CD4-positive, alpha-beta T cell (primary cell): ENCODE data around the gene COMMD3. TPM values are rescaled to one million over a fixed set of nuclear protein-coding genes. Genes with fewer than 3 reads are reported as not detected.

Experiments used
- ATAC-seq: fragments of 200-7000 bp; cut with Tn5 transposase; one replicate; pipeline ENCODE4 v1.10.0; 2022; ENCODE audit warnings: mild to moderate bottlenecking; ENCODE audit not compliant: poor library complexity
- CTCF ChIA-PET: fragments of 350-600 bp; sonication (Branson Sonifier 250); formaldehyde crosslinking; loops from one replicate; lab custom pipeline; 2021; ENCODE audit warnings: antibody characterized with exemption, inconsistent platforms; lab: Charles Lee
- POLR2A ChIA-PET: fragments of 350-600 bp; sonication (Branson Sonifier 250); formaldehyde crosslinking; loops from one replicate; lab custom pipeline; 2021; ENCODE audit warnings: antibody characterized with exemption, inconsistent platforms; lab: Charles Lee
- DNase-seq, 14 experiments: peaks; one replicate each; pipeline ENCODE4 v3.0.0-alpha.2; 2013 to 2020; ENCODE audit warnings: mixed read lengths in 2 of 14
- H3K27ac ChIP-seq, 2 donors: one replicate each; pipeline versions ENCODE4 v1.5.1 to v1.7.0; 2013; ENCODE audit warnings: low read length in 2 of 2, low read depth in 1 of 2, mild to moderate bottlenecking in 1 of 2
- H3K27me3 ChIP-seq, 2 experiments: 1 replicate in 1 of 2; 2 replicates in 1 of 2; pipeline versions ENCODE4 v1.6.1 to v1.7.0; 2013; ENCODE audit warnings: low read length in 2 of 2, control low read depth in 1 of 2, mild to moderate bottlenecking in 1 of 2, moderate library complexity in 1 of 2; ENCODE audit not compliant: insufficient read depth in 2 of 2, control insufficient read depth in 1 of 2
- H3K36me3 ChIP-seq: one replicate; pipeline ENCODE4 v1.6.1; 2013; ENCODE audit warnings: low read length, control low read depth; ENCODE audit not compliant: insufficient read depth
- H3K4me1 ChIP-seq: one replicate; pipeline ENCODE4 v1.6.1; 2013; ENCODE audit warnings: low read length, control low read depth; ENCODE audit not compliant: insufficient read depth
- H3K4me3 ChIP-seq: one replicate; pipeline ENCODE4 v1.5.1; 2013; ENCODE audit warnings: mild to moderate bottlenecking, low read length, moderate library complexity
- H3K9me3 ChIP-seq, 2 experiments: 1 replicate in 1 of 2; 2 replicates in 1 of 2; pipeline versions ENCODE4 v1.6.1 to v1.7.0; 2013; ENCODE audit warnings: low read length in 2 of 2, mild to moderate bottlenecking in 2 of 2, control low read depth in 1 of 2, moderate library complexity in 1 of 2; ENCODE audit not compliant: control insufficient read depth in 1 of 2, insufficient read depth in 1 of 2
- H3K27ac Mint-ChIP-seq: one replicate; pipeline ENCODE4 v1.8.0; 2020; ENCODE audit warnings: mixed read lengths
- H3K27me3 Mint-ChIP-seq: one replicate; pipeline ENCODE4 v1.8.0; 2021; ENCODE audit warnings: mixed read lengths
- H3K36me3 Mint-ChIP-seq: one replicate; pipeline ENCODE4 v1.8.0; 2021; ENCODE audit warnings: low read depth, mixed read lengths
- H3K4me1 Mint-ChIP-seq: one replicate; pipeline ENCODE4 v1.8.0; 2021; ENCODE audit warnings: low read depth, mixed read lengths
- H3K4me3 Mint-ChIP-seq: one replicate; pipeline ENCODE4 v1.8.0; 2020; ENCODE audit warnings: mild to moderate bottlenecking, mixed read lengths
- H3K9me3 Mint-ChIP-seq: one replicate; pipeline ENCODE4 v1.8.0; 2020; ENCODE audit warnings: mixed read lengths
- intact Hi-C, 2 experiments: fragments of 100-400 bp; cut with DNase I in 1 of 2; cut with micrococcal nuclease in 1 of 2; formaldehyde crosslinking; loops; one replicate each; pipeline versions ENCODE4 v1.15.1 to v1.9.0; 2023 to 2025; cut with DNase I, micrococcal nuclease
- total RNA-seq, 174 experiments: library from RNA in 2 of 174; stranded (reverse) in 2 of 174; gene quantifications; one replicate each; pipeline ENCODE4 v1.2.3 and lab custom pipeline; 2021 to 2026
- TF ChIP-seq, protein P1 (sequence below): fragments of 200-600 bp; IDR thresholded peaks from one replicate; pipeline ENCODE4 v1.8.0; 2022; ENCODE audit warnings: antibody characterized with exemption, mild to moderate bottlenecking

COMMD3 gene
- total RNA-seq, 2 experiments from 2014 or later, result 43.2 to 51.0 TPM

DNA sequence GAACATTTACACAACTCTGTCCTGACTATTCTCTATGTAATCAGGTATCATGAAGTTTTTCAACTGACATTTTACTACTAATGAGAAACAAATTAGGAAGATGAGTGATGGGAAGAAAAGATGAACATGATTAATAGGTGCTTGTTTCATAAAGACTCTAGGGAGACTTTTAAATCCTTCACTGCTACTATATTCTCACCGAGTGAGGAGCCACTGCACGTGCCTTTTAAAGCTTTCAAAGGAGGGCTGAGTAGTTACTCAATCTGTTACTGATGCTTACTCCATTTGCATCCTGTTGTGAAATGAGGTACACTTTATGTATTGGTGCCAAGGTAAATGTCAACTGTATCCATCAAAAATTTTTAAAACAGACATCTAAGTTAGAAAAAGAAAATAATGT lies 1.3 kb upstream of the COMMD3 start:
- no peak for ATAC-seq
- Mint-ChIP-seq H3K9me3 (no peaks in the 10 kb centered on the region), H3K27ac (peak overlapping the region; percentile 90), H3K27me3 (peaks cover 21% of the 10 kb centered on the region), H3K4me3 (peak overlapping the region; percentile 95), H3K36me3 (peaks cover 13% of the 10 kb centered on the region), H3K4me1 (peaks cover 37% of the 10 kb centered on the region)
- ChIA-PET POLR2A (interaction anchor here (1.5 to 3.8 kb wide), 7 partner anchors 11 to 311 kb away, joined by 4 to 94 read pairs (median 26); partner anchors contain the start of gene DNAJC1), CTCF (no interaction called here)
- H3K27me3 ChIP-seq, result peaks cover 0 to 2% of the 10 kb centered on the region in 2 experiments
- DNase-seq, result no peak
- TF ChIP-seq, protein P1, sequence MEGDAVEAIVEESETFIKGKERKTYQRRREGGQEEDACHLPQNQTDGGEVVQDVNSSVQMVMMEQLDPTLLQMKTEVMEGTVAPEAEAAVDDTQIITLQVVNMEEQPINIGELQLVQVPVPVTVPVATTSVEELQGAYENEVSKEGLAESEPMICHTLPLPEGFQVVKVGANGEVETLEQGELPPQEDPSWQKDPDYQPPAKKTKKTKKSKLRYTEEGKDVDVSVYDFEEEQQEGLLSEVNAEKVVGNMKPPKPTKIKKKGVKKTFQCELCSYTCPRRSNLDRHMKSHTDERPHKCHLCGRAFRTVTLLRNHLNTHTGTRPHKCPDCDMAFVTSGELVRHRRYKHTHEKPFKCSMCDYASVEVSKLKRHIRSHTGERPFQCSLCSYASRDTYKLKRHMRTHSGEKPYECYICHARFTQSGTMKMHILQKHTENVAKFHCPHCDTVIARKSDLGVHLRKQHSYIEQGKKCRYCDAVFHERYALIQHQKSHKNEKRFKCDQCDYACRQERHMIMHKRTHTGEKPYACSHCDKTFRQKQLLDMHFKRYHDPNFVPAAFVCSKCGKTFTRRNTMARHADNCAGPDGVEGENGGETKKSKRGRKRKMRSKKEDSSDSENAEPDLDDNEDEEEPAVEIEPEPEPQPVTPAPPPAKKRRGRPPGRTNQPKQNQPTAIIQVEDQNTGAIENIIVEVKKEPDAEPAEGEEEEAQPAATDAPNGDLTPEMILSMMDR, result no peak
- H3K36me3 ChIP-seq, result no peaks in the 10 kb centered on the region
- no peaks in the 10 kb centered on the region for H3K9me3 ChIP-seq
- H3K27ac ChIP-seq, result no peak overlapping the region
- H3K4me1 ChIP-seq, result peaks cover 15% of the 10 kb centered on the region
- intact Hi-C loops, result loop anchor here (2.0 to 5.0 kb wide), 6 partner anchors 53 to 788 kb away; partner anchors contain the start of gene SKIDA1 (in 1 of the 2)
- no peak overlapping the region for H3K4me3 ChIP-seq

DNA sequence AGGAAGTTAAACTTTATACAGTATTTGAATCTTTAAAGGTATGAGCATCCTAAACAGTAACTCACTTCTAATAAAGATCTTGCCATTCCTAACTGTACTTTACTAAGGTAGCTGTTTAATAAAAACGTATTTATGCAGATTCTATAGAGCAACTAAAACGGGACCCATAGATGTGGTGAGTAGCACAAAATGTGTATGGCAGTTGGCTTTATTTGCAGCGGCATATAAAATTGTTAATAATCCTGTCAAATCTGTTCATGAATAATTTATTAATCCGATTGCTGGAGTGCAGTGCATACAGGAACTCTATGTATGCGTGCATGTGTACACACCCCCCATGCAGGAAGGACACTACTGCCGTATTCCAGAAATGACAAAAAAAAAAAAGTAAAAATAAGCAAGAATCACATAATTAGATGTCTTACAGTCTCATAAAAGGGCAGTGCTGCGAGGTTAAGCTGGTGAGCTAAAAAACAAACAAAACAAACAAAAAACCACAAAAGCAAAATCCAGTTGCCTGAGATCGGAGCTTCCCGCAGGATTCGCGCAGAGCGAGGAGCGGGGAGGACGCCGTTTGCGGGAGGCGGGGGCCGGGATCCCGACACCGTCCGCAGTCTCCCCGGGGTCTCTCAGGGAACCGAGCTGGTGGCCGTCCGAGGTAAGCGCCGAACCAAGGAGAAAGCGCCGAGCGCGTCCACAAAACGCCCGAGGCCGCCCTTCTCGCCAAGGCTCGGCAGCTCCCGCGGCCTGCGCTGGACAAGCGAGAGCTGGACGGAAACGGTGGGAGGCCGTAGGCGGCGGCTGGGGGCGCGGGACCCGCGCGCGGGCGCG lies 518 bp upstream of the COMMD3 start:
- TF ChIP-seq, protein P1, result no peak
- H3K9me3 Mint-ChIP-seq, result no peaks in the 10 kb centered on the region
- peaks cover 17% of the 10 kb centered on the region for H3K4me1 ChIP-seq
- POLR2A ChIA-PET, result interaction anchor here (0.6 to 3.8 kb wide), 25 partner anchors 10 to 929 kb away, joined by 3 to 94 read pairs (median 4); partner anchors contain the start of genes DNAJC1, SKIDA1 and SPAG6
- peak overlapping the region; percentile 55 to 61 for H3K27ac ChIP-seq
- peaks cover 0 to 5% of the 10 kb centered on the region in 2 experiments for H3K27me3 ChIP-seq
- CTCF ChIA-PET, result interaction anchor here (0.8 to 1.1 kb wide), 3 partner anchors 62 to 87 kb away, joined by 3 read pairs; no protein-coding TSS in a partner anchor
- intact Hi-C loops, result loop anchor here (1.0 to 5.0 kb wide), 6 partner anchors 25 to 788 kb away; partner anchors contain the start of gene SKIDA1 (in 1 of the 2)
- H3K36me3 Mint-ChIP-seq, result peaks cover 18% of the 10 kb centered on the region
- H3K27me3 Mint-ChIP-seq, result peaks cover 26% of the 10 kb centered on the region
- H3K4me3 ChIP-seq, result peak overlapping the region; percentile 82
- no peaks in the 10 kb centered on the region for H3K9me3 ChIP-seq
- ATAC-seq (peak; percentile 7), DNase-seq (peak in 1 of 14 experiments; percentile 25)
- H3K27ac Mint-ChIP-seq, result peak overlapping the region; percentile 90
- H3K36me3 ChIP-seq, result no peaks in the 10 kb centered on the region
- H3K4me1 Mint-ChIP-seq, result peaks cover 42% of the 10 kb centered on the region
- H3K4me3 Mint-ChIP-seq, result peak overlapping the region; percentile 95

DNA sequence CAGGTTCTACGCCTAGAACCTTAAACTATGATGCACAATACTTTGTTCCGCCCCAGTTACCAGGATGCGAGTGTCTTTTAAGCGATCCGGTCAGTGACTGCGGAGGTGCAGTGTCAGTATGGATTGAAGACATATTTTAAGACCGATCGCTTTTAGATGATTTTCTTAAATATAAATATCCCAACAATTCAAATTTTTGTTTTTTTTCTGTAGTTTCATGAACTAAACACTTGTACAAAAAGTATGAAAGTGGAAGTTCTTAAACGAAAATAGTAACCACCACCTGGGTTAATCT lies 835 bp downstream of the COMMD3 start:
- ChIA-PET CTCF (no interaction called here), POLR2A (interaction anchor here (0.7 to 3.8 kb wide), 12 partner anchors 9 to 821 kb away, joined by 3 to 94 read pairs (median 11); partner anchors contain the start of gene DNAJC1)
- Histone ChIP-seq H3K9me3 (peaks cover 0 to 2% of the 10 kb centered on the region in 2 experiments), H3K4me3 (peak overlapping the region; percentile 82), H3K27ac (peak overlapping the region; percentile 71 to 74), H3K4me1 (peaks cover 18% of the 10 kb centered on the region), H3K36me3 (no peaks in the 10 kb centered on the region), H3K27me3 (peaks cover under 1 to 7% of the 10 kb centered on the region in 2 experiments)
- Mint-ChIP-seq H3K27ac (peak overlapping the region; percentile 90), H3K4me3 (peak overlapping the region; percentile 91), H3K9me3 (no peaks in the 10 kb centered on the region), H3K36me3 (peaks cover 23% of the 10 kb centered on the region), H3K27me3 (peaks cover 27% of the 10 kb centered on the region), H3K4me1 (peaks cover 43% of the 10 kb centered on the region)
- TF ChIP-seq, protein P1, result no peak
- intact Hi-C loops, result loop anchor here (2.0 to 5.0 kb wide), 4 partner anchors 24 to 790 kb away; partner anchors contain the start of gene SKIDA1 (in 1 of the 2)
- DNase-seq, result peak in 2 of 14 experiments; percentile 33 to 55
- no peak for ATAC-seq
